GM18861 (cell line): ENCODE results near the gene BRD9.
"Not testable (repeated sequence)": the region's sequence is repeated elsewhere in the genome, so short reads cannot be mapped to it uniquely, and the experiment has no call there.

ENCODE experiments used
- ATAC-seq: cut with Tn5 transposase; IDR thresholded peaks from one replicate; pipeline ENCODE4 v1.9.1; 2021; ENCODE audit not compliant: unreplicated experiment

The BRD9 gene

DNA sequence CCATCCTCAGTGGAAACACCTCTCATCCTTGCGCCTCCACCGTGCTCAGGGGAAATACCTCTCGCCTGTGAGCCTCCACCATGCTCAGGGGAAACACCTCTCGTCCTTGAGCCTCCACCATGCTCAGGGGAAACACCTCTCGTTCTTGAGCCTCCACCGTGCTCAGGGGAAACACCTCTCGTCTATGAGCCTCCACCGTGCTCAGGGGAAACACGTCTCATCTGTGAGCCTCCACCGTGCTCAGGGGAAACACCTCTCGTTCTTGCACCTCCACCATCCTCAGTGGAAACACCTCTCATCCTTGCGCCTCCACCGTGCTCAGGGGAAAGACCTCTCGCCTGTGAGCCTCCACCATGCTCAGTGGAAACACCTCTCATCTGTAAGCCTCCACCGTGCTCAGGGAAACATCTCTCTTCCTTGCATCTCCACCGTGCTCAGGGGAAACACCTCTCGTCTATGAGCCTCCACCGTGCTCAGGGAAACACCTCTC is 46.0 kb downstream of the BRD9 start:
- not testable (repeated sequence) for ATAC-seq

DNA sequence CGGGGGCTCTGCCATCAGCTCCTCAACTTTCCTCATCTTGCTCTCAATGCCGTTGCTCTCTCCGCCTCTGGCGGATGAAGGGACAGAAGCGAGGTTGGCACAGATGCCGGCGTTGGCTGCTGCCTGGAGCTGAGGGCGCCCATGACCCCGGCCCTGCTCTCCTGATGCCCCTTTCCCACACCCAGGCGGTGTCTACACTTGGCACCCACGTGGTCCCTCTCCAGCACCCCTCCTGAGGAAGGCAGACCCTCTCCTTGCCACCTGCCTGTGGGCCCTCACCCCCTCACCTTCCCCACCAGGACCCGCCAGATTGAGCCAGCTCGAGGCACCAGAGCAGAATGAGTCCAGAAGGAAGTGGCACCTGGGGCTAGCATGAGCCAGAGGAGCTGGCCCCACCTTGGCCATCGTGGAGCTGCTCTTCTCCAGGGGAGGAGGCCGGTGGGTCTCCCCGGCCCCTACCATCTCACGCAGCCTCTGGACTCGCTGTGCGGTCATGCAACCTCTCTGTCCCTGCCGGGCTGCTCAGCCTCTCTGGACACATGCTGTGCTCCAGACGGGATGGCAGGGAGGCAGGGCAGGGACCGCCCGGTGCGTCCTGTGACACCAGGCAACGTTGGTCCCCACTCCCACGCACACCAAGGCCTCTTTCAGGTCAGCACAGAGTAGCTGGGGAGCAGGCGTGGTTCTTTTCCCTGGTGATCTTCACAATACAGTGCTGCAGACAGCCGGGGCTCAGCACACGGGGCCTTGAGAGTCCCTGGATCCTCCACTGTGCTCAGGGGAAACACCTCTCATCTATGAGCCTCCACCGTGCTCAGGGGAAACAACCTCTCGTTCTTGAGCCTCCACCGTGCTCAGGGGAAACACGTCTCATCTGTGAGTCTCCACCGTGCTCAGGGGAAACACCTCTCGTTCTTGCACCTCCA is 46.7 kb downstream of the BRD9 start:
- ATAC-seq: not testable (repeated sequence)

DNA sequence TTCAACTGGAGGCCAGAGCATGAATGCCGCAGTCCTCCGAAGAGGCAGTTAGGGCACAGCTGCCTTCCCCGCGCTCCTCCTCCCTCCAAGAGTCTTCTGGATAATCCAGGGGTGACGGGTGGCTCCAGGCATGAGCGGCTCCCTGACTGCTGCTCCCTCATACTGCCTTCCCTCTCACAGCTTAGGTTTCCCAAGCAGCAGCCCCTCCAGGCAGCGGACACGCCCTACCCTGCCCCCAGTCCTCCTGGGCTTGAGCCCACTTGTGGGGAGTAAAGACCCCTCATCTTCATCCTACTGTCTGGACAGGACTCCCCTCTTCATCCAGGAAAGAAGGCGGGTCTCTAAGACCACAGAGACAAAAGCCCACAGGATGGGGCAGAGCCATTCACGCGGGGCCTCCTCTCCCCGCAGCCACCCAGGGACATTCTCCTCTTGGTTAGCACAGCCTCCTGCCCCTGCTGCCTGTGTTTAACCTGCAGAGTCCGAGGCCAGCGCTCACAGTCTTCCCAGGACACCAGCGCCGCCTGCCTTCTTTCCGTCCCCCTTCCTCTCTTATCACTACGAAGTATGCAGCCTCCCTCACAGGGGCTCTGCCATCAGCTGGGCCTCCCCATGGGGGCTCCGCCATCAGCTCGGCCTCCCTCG is 47.4 kb downstream of the BRD9 start:
- not testable (repeated sequence) for ATAC-seq

DNA sequence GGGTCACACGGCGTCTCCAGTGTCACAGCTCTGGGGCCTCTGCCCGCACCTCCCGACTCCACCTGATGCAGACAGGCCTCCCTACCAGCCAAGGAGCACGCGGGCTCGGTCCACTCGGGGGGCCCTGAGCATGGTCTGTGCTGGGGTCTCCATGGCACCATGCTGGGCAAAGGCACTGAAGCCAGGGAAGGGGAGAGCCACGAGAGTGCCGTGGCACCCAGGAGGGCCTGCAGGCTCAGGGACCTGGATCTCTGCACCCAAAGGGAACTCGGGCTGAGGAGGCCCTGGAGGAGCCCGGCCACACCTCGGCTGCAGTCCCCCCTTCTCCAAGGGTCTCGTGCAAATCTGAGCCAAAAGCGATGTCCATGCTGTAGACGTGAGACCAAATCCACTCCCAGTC is 48.2 kb downstream of the BRD9 start:
- ATAC-seq: not testable (repeated sequence)

DNA sequence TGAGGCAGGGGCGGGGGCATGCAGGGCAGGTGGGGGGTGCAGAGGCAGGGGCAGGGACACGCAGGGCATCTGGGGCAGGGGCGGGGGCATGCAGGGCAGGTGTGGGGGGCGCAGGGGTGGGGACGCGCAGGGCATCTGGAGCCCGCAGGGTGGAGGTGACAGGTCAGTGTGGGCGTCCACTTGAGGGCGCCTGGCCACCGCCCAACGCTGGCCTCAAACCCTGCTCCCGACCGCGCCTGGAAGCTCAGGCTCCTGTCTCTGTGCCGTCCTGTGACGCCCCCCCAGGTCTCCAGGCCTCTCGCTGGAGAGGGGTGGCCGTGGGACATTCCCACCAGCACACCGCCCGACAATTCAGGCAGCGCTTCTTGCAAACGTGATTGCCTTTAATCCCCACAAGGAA is 48.7 kb downstream of the BRD9 start:
- ATAC-seq: not testable (repeated sequence)

DNA sequence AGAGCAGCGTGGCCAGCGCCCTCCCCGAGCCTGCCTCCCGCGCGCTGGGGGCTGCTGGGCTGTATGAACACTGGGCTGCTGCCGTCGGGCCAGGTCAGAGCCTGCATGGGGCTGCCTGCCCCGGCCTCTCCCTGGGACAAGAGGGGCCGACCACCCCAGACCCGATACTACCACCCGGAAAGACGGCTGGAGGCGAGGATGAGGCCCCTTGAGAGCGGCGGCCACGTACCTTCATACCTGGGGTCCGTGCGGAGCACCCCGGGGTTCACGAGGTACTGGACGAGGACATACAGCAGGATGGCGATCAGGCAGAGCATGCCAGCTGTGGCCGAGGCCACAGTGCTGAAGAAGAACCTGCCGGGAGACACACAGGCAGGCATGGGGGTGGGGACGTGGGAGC is 49.2 kb downstream of the BRD9 start:
- ATAC-seq: not testable (repeated sequence)

DNA sequence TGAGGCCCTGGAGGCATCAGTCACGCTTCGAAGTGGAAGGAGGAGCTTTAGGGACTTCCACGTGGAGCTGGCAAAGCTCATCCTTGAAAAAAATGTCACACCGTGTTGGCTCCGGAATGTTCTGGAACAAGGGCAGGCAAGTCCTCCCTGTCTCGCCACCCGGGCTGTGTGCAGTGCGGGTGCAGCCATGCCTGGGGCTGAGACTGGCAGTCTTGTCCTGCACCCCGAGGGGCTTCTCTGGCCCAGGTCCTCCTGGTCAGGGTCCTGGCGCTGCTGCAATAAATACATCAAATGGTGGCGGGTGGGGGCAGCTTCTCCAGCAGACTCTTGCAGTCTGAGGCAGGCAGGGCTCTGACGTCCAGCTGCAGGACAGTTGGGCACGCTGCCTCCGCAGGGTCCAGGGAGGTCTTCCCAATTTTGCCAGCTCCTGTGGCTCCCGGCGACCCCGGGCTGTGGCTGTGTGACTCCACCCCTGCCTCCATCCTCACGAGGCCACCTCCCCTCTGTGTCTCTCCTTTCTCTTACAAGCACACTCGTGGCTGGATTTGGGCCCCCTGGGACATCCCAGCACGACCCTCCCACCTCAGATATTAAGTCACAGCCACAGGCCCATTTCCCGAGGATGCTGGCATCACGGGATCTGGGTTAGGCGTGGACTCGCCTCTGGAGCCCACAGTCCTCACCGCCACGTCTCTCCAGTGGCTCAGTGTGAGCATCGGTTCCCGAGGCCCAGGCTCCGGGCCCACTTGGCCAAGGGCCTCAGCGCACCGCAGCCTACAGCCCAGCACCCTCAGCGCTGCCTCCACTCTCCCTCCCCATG is 50.0 kb downstream of the BRD9 start:
- not testable (repeated sequence) for ATAC-seq

DNA sequence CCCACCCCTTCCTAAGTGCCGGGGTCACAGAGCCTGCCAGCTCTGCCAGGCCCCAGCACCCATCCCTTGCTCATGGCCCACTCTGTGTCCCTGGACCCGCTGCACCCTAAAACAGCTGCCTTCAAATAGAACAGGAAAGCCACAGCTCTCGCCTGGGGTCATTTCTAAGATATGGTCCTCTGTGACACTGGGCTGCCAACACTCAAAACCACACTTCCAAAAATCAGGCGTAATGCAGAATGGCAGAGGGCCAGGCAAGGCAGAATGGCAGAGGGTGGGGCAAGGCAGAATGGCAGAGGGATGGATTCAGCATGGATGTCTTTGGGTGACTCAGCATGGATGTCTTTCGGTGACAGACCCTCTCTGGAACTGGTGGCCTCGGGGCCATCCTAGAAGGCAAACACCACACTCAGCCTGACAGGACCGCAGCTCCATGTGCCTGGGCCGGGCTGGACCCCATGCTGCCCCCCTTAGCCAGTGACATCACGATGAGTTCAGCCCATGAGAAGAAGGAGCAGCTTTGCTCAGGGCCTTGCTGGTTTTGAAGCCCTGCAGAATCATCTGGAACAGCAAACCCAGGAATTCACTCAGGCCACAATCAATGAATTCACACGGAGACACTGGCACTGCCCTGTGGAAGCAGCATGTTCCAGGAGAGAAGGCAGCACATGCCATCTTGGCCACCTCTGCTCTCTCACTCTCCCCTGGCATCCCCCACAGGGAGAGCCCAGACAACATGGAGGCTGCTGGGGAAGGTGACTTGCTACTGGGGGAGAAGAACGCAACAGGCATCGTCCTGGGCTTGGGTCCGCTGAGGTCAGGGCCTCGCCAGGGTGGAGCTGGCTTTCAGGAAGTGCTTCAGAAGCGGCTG is 50.8 kb downstream of the BRD9 start:
- not testable (repeated sequence) for ATAC-seq

DNA sequence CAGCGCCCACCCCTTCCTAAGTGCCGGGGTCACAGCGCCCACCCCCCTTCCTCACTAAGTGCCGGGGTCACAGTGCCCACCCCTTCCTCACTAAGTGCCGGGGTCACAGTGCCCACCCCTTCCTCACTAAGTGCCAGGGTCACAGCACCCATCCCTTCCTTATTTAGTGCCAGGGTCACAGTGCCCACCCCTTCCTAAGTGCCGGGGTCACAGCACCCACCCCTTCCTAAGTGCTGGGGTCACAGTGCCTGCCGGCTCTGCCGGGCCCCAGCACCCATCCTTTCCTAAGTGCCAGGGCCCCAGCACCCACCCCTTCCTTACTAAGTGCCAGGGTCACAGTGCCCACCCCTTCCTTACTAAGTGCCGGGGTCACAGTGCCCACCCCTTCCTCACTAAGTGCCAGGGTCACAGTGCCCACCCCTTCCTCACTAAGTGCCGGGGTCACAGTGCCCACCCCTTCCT is 51.6 kb downstream of the BRD9 start:
- not testable (repeated sequence) for ATAC-seq

DNA sequence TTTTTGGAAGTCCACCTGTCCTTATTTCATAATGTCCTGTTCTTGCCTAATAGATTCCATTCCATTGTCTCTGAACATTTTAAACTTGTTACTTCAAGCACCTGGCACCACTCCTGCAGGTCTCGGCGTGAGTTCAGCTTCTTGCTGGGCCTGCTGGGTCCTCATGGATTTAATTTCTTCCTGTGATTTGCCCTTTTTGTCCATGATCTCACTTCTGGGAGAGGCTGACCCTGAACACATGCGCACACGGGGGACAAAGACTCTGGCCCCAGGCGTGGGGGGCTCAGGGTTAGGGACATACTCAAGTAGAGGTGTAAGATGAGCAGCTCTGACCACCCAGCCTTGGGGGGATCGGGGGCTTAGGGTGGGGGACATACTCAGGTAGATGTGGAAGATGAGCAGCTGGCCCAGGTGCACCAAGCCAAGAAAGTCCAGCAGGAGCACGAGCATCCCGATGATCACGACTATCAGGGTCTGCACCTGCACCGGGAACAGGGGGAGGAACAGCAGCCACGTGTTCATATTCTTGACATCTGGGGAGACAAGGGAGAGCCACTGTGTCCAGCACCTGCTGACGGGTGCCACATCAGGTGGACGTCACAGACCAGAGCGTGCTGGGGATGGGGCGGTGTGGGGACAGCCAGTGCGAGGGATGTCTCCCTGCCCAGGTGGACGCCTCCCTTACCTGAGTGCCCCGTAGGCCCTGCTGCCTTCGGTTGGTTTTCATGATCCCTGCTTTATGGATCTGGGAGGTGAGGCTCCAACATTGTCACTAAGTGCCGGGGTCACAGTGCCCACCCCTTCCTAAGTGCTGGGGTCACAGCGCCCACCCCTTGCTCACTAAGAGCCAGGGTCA is 52.3 kb downstream of the BRD9 start:
- not testable (repeated sequence) for ATAC-seq

DNA sequence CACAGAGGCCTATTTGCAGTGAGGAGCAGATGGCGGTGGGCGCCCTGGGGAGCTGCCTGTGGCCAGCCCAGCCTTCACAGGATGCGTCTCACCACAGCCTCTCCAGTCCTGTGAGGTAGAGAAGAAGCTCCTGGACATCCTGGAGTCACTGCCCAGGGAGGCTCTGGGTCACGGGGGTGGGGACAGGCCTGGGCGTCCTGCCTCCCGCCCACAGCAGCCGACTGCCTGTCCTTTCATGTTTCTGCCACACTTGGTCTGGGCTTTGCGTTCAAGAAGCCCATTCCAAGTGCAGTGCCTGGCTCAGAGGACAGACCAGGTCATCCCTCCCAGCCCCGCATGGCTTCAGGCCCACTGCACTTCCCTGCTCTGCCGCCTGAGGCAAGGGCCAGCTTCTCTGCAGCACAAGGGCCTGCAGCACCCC is 54.2 kb downstream of the BRD9 start:
- ATAC-seq: not testable (repeated sequence)

DNA sequence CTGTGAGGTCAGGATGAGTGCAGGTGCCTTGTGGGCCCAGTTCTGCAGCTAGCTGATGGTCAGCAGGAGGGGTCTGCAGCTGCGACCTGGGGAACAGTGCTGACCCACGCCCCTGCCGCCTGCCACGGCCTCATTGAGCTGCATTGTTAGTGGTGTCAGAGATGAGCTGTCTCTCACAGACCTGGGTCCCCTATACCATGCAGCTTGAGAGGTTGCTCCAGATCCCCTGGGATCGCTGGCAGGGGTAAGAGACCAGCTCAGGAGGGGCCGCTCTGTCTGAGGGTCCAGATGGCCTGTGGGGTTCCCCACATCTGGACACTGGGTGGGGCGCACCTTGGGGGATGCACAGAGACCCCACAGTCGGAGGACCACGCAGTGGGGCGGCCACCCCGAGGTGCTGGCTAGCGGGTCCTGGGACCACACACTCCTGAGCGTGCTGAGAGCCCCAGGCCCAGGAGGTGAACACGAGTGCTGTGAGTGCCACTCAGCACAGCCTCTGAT is 54.9 kb downstream of the BRD9 start:
- ATAC-seq: not testable (repeated sequence)

DNA sequence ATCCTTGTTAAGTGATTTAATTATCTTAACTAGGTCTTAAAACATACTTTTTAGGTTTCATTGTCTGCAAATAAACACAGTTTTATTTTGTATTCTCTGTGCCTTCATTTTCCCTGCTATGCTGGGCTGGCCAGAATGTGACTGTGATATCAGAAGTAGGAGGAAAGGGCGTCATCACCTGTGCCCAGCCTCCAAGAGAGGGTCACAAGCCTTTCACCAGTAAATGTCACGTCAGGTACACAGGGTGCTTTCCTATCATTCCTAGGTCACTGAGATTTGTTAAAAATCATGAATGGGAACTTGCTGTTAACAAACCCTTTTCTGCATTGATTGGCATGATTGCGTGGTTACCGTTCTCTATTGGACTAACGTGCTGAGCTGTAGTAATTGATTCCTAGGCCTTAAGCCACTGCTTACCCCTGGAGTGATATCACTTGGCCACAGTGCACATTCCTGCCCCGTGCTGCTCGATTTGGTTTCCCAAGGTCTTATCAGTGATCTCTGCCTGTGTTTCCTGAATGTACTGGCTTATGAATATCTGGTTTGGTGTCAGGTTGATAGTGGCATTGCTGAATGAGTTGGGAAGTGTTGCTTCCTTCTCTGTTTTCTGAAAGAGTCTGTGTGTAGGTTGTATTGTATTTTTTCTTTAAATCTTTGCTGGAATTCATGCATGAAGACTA is 56.5 kb downstream of the BRD9 start:
- not testable (repeated sequence) for ATAC-seq

DNA sequence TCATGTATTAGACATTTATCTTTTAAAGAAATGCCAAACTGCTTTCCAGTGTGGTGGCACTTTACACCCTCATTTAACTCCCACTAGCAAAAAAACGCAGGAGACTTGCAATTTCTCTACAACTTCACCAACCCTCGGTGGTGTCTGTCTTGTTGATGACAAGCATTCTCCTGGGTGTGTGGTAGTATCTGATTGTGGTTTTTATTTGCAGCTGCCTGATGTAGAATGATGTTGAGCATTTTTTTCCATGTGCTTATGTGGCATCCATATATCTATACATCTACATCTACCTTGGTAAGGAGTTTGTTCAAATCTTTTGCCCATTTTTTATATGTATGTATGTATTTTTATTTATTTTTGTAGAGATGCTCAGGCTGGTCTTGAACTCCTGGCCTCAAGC is 58.6 kb downstream of the BRD9 start:
- not testable (repeated sequence) for ATAC-seq

DNA sequence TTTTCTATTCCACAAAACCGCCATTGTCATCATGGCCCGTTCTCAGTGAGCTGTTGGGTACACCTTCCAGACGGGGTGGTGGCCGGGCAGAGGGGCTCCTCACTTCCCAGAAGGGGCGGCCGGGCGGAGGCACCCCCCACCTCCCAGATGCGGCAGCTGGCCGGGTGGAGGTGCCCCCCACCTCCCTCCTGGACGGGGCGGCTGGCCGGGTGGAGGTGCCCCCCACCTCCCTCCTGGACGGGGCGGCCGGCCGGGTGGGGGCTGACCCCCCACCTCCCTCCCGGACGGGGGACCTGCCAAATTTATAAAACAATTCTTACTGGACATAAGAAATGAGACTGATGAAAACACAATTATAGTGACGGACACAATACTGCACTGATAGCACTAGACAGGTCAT is 64.4 kb downstream of the BRD9 start:
- not testable (repeated sequence) for ATAC-seq

DNA sequence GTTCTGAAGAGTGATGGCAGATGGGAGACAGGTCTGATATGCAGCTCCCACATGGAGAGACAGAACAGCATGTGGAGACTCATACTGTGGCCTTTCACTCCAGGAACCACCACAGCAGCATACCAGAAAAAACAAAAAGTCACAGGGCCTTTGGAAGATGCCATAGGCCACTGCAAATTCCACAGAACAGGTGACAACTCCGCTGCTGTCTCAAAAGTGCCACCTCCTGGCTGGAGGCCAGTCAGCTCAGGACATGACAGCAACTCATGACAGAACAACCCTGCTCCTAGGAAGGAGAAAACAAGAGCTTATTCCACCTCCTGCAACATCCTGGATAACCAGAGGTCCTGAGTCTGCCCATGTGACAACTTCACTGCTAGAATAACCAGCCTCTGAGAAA is 67.1 kb downstream of the BRD9 start:
- ATAC-seq: not testable (repeated sequence)

DNA sequence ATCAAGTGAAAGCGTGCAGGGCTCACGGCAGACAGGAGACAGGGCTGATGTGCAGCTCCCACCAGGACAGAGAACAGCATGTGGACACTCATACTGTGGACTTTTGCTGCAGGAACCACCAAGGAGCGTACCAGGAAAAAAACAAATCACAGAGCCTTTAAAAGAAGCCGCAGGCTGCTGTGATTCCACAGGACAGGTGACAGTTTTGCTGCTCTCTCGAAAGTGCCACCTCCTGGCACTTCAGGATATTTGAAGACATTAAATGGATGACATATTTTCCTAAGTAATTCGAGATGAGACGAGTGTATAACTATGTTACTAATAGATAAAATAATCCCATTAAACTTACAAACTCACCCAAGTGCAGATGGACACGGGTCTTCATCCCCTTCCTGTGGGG is 71.1 kb downstream of the BRD9 start:
- no peak for ATAC-seq

DNA sequence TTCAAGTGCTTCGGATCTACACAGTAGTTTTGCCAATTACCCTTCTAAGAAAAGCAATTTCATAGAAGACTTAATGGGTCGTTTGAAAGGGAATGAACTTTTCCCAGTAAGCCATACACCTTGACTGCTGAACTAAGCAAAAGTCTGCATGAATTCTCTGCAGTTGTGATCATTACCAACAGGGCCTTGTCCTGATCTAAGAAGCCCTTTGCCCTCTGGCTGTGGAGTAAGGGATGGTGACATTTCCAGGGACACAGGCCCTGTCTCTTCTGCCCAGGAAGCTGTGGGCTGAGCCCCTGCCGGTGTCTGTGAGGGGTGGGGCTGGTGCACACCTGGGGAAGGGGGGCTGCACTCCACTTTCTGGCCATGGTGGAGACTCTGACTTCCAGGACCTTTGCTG is 72.4 kb downstream of the BRD9 start:
- ATAC-seq: no peak
